Retina (tissue), 1 donor: ENCODE data around the gene PAPPA2.
"Not testable (repeated sequence)": the region's sequence is repeated elsewhere in the genome, so short reads cannot be mapped to it uniquely, and the experiment has no call there.

ENCODE experiments used
- DNase-seq: peaks from one replicate; pipeline ENCODE4 v3.0.0-alpha.2; 2016

The PAPPA2 gene

DNA sequence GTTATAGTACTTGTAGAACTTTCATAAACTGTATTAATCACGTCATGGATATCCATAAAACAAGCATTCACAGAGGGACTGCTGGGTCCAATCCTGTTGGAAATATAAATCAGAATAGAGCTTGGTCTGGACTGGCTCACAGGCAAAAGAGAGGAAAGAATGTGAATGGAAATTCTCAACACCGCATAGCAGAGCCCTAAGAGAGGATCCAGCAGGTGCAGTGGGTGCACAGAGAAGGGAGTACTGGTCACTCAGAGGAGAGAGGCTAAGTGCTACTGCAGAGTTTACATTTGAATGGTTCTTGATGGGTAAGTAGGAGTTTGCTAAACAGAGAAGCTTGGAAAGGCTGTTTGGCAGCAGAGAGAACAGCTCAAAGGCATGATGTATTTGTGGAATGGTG lies 231.7 kb downstream of the PAPPA2 start:
- no peak for DNase-seq

DNA sequence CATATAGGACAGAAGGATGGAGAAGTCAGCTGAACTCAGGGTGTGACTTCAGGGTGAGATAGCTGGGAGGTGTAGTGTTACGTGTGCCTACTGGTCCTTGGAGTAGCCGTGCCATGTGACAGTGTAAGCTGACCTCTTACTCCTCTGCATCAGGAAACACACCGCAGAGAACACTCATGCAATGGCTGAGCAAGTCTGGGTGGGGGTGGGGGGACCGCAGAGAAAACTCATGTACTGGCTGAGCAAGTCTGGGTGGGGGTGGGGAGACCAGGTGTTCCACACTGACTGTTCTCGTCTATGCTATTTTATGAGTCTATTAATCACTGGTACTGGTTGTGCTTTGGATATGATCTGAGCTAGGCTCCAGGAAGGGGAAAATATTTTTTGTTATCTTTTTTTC lies 233.1 kb downstream of the PAPPA2 start:
- DNase-seq = no peak

DNA sequence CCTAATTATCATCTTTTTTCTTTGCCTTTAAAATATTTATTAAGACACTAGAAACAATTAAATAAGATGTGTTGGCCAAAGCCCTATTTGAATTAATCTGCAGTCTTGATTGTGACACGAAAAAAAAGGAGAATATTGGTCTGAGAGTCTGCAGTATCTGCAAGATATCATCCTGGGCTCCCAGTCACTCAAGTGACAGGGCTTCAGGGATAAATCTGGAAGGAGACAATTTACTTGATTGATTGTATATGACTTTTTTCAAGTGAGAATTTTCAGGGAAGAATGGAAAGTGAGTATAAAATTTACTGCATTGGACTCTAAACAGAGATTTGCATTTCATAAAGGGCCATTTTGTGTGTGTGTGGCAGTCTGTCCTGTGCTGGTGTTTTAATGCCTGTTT lies 233.7 kb downstream of the PAPPA2 start:
- DNase-seq = no peak

DNA sequence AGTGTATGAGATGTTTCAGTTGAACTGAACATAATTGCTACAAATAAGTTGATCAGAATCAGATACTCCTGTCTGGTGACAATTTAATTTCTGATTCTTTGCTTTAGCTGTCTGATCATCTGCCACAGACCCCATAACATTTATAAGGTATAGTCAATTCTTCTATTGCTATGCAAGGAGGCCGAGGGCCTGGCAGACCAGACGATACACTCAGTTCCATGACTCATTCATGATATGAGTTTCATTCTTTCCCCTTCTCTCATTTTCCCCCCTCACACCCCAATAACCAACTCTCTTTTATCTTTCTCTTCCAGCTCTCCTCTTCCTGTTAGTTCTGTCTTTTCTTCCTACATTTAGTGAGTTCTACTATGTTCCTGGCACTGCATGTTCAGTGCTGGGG lies 236.8 kb downstream of the PAPPA2 start:
- no peak for DNase-seq

DNA sequence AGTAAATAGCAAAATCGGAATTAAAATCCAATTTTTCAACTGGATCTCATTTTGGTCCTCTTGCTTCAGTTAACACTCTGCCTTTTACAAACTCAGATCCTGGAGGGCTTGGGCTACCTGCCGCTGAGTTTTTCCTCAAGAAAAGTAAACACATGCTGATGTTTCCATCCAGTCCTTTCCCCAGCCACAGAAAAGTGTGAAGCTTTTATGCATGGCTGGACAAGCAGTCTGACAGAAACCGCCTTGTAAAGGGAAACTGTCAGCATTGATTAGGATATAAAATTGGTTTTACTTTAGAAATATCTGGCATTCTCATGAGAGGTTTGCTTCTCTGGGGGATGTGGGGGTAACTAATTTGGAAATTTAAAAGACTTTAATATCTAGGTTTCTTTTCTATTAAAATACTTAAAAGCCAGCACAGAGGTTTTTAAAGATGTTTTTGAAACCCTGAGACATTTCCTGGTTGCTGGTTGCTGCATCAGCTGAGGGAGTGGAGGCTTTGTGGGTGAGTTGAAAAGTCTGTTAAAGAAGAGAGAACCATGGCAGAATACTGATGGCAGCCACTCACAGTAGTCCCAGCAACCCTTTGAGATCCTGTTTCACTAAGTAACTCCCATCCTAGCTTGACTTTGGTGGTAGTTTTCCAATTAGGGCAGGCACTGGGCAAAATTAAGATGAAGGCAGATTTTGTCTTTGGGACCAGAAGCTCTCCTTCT lies 238.3 kb downstream of the PAPPA2 start:
- peak; percentile 76 for DNase-seq

DNA sequence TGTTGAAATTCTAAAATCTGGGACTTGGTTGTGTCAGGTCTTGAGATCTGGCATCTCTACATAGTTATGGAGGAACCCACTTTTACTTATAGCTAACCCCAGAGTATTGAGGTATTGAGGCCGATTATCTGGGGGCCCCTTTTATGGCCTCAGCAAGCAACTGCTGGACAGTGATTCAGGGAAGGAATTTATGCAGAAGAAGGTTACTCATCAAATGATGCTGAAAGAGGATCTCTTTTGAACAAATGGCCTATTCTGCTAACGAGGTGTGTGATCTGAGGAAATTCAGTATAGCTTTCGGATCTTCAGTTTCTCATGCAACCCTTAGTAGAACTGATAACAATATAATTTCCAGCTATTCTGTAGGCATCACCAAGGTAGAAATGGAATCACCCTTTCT lies 239.9 kb downstream of the PAPPA2 start:
- DNase-seq = no peak

DNA sequence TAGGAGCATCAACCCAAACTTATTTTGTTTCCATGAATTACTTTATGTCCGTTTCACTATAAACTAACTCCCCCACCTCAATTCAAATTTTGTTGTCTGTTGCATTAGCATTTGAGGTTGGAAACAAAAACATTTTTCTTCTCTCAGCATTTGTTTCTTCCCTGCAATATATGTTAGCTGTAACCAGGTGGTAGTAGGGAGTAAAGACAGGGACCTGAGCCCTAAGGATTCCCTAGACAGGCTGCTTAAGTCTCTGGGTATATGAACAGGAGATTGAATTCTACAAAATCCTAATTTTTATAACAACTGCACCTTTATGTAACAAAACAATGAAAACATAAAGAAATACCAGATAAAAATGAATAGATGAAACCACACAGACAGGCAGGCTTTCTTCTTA lies 242.6 kb downstream of the PAPPA2 start:
- no peak for DNase-seq

DNA sequence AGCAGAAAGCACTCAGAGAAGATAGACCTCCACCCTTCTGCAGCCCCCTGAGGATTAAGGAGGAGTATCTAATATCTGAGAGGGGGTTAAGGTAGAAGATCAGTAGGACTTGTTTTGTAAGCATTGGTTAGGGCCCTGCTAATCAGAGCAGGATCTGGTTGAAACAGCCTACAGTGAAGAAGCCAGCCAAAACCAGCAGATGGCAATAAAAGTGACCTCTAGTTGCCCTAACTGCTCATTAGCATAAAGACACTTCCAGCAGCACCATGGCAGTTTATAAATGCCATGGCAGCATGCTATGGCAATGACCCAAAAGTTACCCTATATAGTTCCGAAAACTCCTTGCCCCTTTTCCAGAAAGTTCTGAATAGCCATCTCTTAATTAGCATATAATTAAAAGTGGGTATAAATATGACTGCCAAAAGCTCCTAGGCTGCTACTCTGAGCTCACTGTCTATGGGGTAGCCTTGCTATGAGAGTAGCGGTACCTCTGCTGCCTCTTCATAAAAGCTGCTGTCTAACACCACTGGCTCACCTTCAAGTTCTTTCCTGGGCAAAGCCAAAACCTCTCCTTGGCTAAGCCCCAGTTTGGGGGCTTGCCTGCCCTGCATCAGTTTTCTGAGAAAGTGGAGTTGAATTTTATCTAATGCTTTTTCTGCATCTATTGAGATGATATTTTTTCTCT lies 254.2 kb downstream of the PAPPA2 start:
- no peak for DNase-seq

DNA sequence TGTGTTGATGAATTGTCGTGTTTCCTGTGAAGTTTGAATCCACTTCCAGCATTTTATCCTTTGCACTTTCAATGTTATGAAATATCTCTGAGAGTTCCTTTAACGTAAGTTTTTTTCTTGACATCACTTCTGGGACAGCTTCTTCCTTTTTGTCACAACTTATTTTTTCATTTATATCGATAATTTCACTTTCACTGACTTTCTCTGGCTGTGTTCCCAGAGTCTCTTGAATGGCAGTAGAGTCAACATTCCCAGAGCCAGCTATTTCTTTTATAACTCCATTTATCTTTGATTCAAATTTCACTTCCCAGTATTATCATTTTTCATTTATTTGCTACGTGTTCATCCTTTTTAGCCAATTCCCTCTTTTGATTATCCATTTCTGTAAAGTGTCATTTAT lies 256.5 kb downstream of the PAPPA2 start:
- no peak for DNase-seq

DNA sequence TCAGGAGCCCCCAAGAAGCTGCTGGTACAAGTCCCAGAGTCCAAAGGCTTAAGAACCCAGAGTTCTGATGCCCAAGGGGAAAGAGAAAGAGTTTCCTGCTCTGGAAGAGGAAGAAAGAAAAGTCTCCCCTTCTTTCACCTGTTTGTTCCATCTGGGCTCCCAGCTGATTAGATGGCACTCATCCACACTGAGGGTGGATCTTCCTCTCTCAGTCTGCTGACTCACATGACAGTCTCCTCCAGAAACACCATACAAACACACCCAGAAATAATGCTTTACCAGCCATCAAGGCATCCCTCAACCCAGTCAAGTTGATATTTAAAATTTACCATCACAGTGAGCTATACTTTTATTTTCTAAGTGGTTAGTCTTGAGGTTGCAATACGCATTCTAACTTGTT lies 257.9 kb downstream of the PAPPA2 start:
- no peak for DNase-seq

DNA sequence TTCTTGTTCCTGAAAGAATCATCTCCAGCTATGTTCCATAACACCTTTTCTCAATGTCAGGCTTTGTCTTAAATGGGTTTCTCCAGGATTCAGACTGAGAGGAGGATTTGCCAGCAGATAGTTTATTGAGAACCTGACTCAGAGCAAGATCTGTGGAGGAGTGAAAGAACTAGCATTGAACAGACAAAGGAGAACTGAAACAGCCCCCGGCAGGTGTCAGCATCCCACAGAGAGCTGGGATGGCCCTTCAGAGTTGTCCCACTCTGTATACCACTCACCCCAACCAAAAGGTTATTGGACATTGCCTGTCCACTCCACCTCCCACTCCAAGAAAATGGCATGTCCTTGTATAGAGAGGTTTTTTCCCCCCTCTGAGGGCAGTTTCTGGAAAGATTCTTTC lies 270.7 kb downstream of the PAPPA2 start:
- DNase-seq = no peak

DNA sequence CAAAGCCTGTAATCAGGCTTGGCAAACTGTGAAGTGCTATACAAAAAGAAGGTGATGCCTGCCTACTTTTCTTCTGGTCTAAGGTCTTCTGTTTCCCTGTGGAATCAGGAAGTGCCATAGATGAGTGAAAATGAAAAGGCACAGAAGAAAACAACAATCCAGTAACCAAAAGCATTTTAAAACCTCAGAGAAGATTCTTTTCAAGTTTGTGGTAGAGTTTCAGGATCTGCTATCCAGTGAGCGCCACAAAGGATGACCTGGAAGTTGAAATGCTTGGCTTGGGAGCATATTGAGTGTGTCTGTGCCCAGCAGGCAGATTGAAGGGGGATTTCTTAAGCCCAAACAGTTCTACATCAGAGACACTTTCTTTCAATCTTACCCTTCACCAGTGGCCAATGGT lies 272.2 kb downstream of the PAPPA2 start:
- no peak for DNase-seq

DNA sequence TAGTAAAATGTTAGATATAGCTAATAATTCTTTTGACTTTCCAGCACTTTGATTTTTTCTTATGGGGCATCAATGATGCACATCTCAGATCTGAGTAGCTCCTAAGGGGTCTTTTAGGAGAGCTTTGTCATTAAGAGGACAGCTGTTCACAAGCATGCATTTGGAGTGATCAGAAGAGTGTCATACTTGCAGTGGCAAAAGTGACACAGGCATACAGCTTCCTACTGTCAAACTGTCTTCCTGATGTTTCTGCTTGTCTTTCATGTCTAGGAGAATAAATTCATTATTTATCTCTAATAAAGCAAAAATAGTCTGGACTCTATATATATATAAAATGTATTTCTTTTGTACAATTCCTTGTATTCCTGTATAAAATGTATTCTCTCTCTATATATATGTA lies 273.0 kb downstream of the PAPPA2 start:
- no peak for DNase-seq

DNA sequence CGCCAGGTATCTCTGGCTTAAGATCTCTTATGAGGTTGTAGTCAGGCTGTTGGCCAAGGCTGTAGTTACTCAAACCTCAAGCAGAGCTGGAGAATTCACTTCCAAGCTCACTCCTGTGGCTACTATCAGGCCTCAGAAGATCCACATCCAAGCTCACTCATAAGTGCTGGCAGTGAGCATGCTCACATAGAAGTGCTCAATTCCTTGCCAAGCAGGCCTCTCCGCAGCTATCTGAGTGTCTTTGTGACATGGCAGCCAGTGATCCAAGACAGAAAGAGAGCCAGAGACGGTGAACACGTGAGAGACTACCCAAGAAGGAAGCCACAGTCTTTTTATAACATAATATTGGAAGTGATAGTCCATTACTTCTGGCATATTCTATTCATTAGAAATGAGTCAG lies 278.2 kb downstream of the PAPPA2 start:
- DNase-seq = no peak

DNA sequence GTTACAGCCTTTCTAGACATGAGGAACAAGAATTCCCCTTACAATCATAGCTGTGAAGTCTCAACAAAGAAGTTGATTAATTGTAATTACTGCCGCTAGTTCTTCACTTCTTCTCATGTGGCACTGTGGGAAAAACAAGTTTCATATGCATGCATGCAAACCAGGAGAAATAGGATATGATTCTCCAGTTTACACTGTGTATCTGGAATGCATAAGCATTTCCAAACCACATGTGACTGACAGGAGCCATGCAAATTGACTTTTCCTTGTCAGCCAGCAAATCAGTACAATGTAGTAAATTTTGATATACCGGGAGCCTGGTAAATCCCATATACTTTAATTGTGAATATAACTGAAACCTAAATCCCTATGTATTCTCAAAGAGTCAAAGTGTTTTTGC lies 279.3 kb downstream of the PAPPA2 start:
- DNase-seq = no peak

DNA sequence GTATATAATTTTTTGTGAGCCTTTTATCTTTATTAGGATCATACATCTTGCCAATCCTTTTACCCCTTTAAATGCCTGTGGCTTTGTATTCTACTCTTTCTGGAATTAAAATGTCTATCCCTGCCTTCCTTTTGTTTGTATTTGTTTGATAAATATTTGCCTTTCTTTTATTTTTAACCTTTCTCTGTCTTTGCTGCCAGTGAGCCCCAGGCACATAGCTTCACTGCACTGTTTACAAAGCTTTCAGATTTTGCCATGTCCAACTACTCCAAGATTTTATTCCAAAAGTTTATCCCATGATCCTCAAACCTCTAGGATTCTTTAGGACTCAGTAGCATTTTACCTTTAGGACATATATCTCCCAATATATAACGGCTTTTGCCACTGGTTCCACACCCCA lies 281.2 kb downstream of the PAPPA2 start:
- DNase-seq = no peak

DNA sequence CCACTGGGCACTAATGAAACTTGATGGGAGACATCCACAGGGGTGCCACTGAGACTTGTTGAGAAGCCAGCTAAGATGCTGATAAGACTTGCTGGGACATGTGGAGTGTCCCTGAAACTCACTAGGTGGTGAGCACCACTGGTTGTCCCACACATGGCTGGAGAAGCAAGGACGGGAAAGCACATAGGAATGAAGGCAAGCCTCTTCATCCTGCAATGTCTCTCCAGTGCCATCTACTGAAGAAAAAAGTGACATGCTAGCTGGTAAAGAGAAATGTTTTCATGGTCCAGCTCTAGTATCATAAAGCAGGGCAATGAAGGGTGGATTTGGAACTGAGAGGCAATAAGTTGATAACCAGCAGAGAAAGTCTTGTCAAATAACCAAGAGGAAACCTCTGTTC lies 283.0 kb downstream of the PAPPA2 start:
- DNase-seq = no peak

DNA sequence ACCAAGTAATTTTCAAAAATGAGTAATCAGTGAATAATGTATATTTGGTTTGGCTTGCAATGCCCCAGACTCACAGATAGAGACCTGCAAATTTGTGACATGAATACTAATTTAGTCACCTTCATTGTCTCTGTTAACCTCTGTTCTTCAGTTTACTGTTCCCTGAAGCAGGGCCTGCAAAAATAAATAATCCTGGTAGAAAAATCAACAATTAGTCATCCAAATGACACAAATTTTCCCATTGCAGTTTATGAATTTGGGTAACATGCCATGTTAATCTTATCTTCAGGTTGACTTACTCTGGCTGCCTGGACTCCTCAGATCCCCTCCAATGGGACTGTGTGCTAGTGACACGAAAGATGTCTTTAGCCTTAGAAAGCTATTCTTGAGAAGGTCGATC lies 289.5 kb downstream of the PAPPA2 start:
- no peak for DNase-seq

DNA sequence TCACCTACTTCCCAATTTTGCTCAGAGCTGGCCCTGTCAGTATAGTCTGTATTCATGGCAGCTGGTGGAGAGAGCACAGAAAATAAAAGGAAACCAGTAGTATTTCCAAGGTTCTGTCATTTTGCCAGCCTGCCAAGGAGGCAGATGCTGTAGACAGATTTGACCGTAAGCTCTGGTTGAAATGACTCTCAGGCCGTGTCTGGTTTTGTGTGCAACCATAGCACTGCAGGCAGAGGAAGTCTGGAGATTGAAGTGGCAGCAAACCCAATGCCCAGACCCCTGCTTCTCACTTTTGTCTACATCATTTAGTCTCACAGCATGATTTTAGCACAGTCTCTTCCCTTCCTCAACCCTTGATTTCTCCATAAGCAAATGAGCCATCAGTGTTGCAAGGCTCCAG lies 291.7 kb downstream of the PAPPA2 start:
- no peak for DNase-seq

DNA sequence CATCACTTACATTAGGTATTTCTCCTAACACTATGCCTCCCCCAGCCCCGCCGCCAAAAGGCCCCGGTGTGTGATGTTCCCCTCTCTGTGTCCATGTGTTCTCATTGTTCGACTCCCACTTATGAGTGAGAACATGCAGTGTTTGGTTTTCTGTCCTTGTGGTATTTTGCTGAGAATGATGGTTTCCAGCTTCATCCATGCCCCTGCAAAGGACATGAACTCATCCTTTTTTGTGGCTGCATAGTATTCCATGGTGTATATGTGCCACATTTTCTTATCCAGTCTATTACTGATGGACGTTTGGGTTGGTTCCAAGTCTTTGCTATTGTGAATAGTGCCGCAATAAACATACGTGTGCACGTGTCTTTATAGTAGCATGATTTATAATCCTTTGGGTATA lies 293.8 kb downstream of the PAPPA2 start:
- DNase-seq = not testable (repeated sequence)

DNA sequence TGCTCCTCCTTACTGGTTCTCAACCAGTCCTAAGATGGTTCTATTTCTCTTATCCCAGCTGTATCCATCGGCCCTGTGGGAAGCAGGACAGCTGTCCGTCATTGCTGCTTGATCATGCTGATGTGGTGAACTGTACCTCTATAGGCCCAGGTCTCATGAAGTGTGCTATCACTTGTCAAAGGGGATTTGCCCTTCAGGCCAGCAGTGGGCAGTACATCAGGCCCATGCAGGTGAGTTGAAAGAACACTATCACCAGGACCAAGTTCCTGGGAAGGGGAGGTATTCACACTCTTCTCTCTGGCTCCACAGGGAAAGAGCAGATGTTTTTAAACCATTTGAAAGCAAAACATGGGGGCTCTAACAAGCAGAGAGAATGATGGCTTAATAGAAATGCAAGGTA lies 302.6 kb downstream of the PAPPA2 start:
- no peak for DNase-seq

DNA sequence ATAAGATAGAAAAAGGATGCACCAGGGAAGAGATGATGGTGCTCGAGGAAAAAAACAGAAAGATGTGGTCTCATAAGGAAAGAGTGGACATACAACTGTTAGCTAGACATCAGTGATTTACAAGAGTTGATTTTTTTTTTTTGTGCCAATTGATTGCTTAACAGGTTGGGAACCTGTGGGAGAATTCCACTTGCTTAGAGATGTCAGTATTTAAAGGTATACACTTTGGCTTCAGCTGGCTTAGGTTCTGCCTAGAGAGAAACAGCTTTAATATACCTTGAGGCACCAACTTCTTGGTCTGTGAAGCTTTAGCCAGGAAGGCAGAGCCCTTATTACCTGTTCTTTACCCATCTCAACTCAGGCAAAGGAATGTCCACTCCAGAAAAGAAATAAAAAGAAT lies 303.8 kb downstream of the PAPPA2 start:
- DNase-seq = no peak

DNA sequence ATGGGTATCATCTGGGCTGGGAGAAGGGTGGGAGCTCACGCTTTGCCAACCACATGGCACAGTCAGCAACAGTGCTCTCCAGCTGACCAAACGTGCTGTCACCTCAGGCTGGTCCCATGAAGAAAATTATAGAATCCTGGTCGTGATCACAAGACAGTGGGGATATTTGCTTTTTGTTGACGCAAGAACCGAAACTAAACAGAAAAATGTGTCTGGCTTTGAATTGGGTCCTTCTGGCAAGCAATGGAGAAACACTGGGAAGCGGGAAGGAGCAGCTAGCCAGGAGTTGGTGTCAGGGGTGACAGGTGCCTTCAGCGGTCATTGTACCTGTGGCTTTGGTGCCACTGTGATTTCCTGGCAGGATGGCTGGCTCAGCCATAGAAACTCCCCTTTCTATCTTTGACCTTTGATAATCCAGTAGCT lies 304.8 kb downstream of the PAPPA2 start:
- no peak for DNase-seq

DNA sequence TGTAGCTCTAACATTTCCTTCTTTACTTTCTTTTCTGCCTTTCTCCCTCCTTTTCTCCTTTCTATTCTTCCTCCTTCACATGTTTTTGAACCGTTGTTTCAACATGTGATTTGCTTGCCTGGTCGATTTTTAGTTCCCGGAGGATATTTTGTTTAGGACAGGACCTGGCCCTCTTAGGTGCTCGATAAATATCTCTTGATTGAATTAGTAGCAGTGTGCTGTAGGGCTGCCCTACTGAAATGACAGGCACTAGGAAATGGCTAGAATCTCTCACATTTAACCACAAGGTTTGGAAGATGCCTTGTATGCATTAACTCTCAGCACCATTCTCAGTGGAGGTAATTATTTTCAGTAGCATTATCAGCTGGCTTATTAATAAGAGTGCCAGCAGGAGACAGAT lies 305.6 kb downstream of the PAPPA2 start:
- DNase-seq = no peak

DNA sequence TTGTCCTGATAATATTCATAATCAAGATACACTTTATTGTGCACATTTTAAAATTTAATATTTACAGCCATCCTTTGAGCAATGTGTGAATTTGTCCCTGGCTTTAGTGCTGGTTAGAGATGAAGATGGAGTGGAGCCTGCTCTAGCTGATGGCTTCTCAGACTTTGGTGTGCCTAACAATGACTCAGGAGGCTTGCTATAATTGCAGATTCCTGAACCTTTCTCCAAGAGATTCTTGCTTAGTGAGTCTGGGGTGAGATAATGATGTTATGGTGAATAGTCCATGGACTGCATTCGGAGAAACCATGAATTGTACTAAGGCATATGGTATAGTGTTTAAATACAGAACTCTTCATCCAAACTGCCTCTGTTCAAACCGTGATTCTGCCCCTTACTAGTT lies 307.1 kb downstream of the PAPPA2 start:
- no peak for DNase-seq
